Lung microvascular endothelial cell (primary cell): ENCODE measurements around the gene AFDN. TPM values are rescaled to one million over a fixed set of nuclear protein-coding genes. Genes with fewer than 3 reads are reported as not detected.

Source experiments
- DNase-seq, 2 donors: peaks; one replicate each; pipeline versions ENCODE4 v3.0.0 to v3.0.0-alpha.2; 2010; ENCODE audit warnings: low read depth in 2 of 2
- total RNA-seq: library from RNA; depleted of rRNA; stranded (reverse); fragments of >200 nt; gene quantifications from 2 replicates; pipeline ENCODE4 v1.2.1, GENCODE V29; 2014

AFDN gene
- total RNA-seq, 1 donor from 2014 or later = 137 TPM

DNA sequence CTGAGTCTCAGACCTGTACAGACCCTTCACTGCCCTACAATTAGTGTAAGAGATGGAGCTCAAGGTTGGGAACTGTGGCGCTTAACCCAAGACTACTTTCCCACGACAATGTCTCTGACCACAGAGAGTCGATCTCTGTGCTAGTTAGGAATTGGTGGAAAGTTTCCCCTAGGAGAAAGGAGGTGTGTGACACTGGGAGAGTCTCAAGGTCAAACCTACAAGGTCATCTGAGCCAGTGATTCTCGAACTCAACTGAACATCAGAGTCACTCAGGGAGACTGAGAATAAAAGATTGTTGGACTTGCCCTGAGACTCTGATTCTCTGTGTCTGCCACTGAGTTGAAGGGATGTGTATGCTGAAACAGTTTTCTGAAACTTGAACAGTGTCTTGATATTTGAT lies 9.7 kb upstream of the AFDN start:
- DNase-seq = no peak

- no peak for DNase-seq
Measured at GRCh38 chr6:167817729-167818128, 9.0 kb upstream of the AFDN start.

DNA sequence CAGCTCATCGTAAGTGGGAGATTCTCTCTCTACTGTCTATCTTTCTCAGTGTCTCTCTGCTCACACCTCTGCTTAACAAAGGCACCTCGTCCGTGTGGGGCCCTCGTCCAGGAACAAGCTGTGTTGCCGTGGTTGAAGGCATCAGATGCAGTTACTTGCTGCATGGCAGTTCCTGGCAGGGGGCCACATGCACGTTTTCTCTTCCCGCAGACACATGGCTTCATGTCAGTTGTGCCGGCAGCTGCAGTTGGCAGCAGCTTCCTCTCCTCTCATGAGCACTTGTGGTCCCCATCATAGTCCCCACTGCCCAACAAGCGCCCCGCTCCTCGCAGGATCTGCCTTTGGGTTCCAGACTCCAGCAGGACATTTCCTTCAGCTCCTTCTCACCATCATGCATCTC lies 7.1 kb upstream of the AFDN start:
- peak in 1 of 2 donors; percentile 38 for DNase-seq

- no peak for DNase-seq
Measured at GRCh38 chr6:167820681-167821080, 6.0 kb upstream of the AFDN start.

DNA sequence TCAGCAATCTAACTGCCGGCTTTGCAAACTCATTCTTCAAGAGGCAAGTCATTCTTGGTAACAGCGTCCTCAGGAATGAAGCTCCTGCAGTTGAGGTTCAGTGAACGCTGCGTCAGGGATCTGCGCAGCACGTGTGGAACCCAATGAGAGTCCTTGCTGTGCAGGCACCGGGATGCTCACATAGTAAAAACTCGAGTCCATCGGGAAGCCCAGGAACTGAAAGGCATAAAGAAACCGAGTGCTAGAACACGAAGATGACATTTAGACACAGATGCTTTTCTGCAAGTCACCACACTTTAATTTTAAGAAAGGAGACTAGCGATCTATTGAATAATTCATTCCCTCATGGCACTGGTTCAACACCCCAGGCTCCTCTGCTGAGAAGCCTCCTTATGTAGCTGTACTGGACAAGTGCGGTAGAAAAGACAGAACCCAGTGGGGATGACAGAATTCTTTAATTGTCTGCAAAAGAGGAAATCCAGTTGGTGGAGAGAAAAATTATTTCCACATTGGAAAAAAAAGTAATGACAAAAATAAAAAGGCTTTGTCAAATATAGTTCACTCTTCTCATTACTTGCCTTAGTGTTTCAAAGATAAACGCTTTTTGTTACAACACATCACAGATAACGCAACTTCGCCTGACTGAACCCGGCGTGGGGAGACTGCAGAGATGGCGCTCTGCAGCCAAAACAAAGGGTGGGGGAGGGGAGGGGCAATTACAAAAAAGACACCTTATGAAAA lies 1.9 kb upstream of the AFDN start:
- DNase-seq = peak in 1 of 2 donors; percentile 23

GRCh38 chr6:167825332-167826229 lies 1.1 kb upstream of the AFDN start:
- peak; percentile 45 to 53 for DNase-seq

DNA sequence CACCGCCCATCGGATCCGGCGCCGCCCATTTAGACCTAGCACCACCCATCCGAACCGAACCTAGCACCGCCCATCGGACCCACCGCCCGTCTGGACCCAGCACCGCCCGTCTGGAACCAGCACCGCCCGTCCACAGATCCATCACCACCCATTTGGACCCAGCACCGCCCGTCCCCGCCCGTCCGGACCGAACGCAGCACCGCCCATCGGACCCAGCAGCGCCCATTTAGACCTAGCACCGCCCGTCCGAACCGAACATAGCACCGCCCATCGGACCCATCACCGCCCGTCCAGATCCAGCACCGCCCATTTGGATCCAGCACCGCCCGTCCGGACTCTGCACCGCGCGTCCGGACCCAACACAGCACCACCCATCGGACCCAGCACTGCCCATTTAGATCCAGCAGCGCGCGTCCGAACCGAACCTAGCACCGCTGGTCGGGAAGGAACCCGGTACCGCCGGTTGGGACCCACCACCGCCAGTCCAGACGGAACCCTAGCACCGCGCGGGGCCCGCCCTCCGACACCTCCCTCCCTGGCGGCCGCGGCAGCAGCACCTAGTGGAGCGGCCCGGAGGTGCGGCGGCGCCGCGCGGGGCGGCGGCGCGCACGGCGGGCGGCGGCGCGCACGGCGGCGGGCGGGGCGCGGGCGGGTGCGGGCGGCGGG lies 348 bp upstream of the AFDN start:
- peak; percentile 66 to 74 for DNase-seq

- DNase-seq = peak; percentile 50 to 60
Measured at GRCh38 chr6:167827583-167828324, 1.0 kb downstream of the AFDN start.

- peak; percentile 19 to 21 for DNase-seq
Measured at GRCh38 chr6:167828325-167828956, 1.7 kb downstream of the AFDN start.

GRCh38 chr6:167829513-167829912 lies 2.8 kb downstream of the AFDN start:
- no peak for DNase-seq

GRCh38 chr6:167831281-167831828 lies 4.6 kb downstream of the AFDN start:
- peak in 1 of 2 donors; percentile 44 for DNase-seq

- DNase-seq = no peak
Measured at GRCh38 chr6:167832497-167833395, 6.0 kb downstream of the AFDN start.

GRCh38 chr6:167833396-167833763 lies 6.7 kb downstream of the AFDN start:
- DNase-seq = no peak

- no peak for DNase-seq
Measured at GRCh38 chr6:167835260-167835659, 8.5 kb downstream of the AFDN start.

DNA sequence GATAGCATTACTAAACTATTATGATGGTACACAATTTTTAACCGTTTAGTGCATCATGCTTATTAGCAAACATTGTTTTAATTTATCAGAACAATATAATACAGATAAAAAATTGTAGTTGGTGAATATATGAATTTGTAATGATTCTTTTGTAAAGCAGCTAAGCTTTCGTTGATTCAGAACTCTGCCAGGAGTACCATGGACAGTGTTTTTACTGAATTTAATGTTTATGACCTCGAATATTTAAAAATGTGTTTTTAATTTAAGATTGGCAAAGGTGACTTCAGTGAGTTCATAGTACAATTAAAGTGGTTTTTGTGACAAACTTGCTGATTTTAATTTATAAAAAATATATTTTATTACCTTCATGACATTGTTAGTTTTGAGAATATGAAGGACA lies 10.0 kb downstream of the AFDN start:
- DNase-seq = no peak

DNA sequence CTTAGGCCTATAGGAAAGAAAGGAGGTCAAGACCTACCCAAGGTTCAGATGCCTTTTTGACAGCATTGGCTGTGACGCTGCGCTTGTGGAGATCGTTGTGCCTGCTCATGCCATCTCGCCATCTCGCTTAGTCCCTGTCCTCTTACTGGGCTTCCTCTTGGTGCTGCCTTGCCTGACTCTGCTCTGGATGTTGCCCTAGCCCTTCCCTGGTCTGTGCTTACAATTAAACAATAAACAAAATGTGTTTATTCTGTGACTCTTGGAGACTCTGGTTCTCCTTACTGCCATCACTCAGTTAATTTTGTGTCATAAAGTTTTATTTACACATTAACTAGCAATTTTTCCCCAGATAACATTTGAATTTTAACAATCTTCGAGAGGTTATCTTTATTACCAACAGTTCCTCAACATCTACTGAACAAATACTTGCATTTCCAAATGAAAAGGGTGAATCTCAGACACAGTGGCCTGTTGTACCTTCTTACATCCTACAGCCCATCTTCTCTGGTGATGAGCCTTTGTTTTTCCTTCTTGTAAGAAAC lies 11.6 kb downstream of the AFDN start:
- no peak for DNase-seq

DNA sequence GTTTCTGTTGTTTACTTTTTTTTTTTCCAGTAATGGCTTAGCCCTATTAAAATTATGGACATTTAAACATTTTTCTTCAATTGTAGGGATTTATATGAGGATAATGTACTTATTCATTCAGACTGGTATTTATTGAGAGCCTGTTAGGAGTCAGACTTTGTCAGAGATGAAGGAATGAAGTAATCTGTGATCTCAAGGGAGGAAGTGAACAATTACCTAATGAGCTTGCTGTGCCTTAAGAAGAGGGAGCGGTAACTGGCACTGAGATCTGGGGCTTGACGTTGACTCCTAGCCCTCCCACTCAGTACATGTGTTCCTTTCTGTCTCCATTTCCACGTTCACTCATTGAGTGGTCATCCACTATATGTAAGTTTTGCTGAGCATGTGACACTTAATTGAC lies 12.6 kb downstream of the AFDN start:
- DNase-seq = no peak

GRCh38 chr6:167839755-167840154 lies 13.0 kb downstream of the AFDN start:
- DNase-seq = no peak

DNA sequence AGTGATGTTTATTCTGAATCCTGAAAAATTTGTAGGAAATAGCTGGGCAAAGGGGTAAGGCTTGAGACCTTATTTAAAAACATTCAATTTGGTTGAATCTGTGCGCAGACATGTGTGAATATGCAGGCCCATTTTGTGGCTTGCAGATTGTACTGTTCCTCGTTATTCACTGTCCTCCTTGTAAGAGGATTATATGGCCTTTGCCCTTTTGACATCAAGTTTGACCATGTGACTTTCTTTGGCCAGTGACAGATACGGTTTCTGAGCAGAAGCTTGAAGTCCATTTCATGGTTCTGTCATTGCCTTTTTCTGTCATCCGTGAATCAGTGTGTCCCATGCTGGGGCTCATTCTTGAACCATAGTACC lies 13.4 kb downstream of the AFDN start:
- no peak for DNase-seq
